ENCODE data around the gene TMEM204.
"Not testable (repeated sequence)": the region's sequence is repeated elsewhere in the genome, so short reads cannot be mapped to it uniquely, and the experiment has no call there.

GRCh38 chr16:1595511-1595910 is 62.0 kb downstream of the TMEM204 start:
- TF ChIP-seq CTCF, POLR2A (IDR thresholded peaks at IDR 0.05): not testable (repeated sequence)

Data from thyroid gland (tissue), 4 donors.